ENCODE data around the gene MGMT. TPM values are rescaled to one million over a fixed set of nuclear protein-coding genes. Genes with fewer than 3 reads are reported as not detected.

The MGMT gene
- total RNA-seq, 2 donors from 2014 or later: 17.8 to 19.2 TPM

GRCh38 chr10:129642427-129642826 lies 175.4 kb downstream of the MGMT start:
- no peak overlapping the region for H3K27ac Mint-ChIP-seq
- DNase-seq (no peak), ATAC-seq (replicated peaks in 1 of 2) (no peak)
- no peaks in the 10 kb centered on the region for H3K4me1 Mint-ChIP-seq (ENCODE audit: low read depth)
- H3K36me3 Mint-ChIP-seq (ENCODE audit: insufficient read depth in 2 of 2): peaks cover 0 to 1% of the 10 kb centered on the region in 2 donors
- no peak overlapping the region for H3K4me3 Mint-ChIP-seq
- H3K9me3 Mint-ChIP-seq: peaks cover 0 to 1% of the 10 kb centered on the region in 2 donors
- no peaks in the 10 kb centered on the region for H3K27me3 Mint-ChIP-seq (ENCODE audit: low read depth)

- H3K27ac Mint-ChIP-seq: no peak overlapping the region
These were observed 176.2 kb downstream of the MGMT start for GRCh38 chr10:129643266-129643665.

GRCh38 chr10:129645487-129645886 lies 178.4 kb downstream of the MGMT start:
- no peak overlapping the region for H3K4me3 Mint-ChIP-seq
- no peaks in the 10 kb centered on the region for H3K4me1 Mint-ChIP-seq (ENCODE audit: low read depth)
- peaks cover 0 to 1% of the 10 kb centered on the region in 2 donors for H3K9me3 Mint-ChIP-seq
- no peak overlapping the region for H3K27ac Mint-ChIP-seq
- ATAC-seq (replicated peaks in 1 of 2) (no peak), DNase-seq (no peak)
- H3K36me3 Mint-ChIP-seq (ENCODE audit: insufficient read depth in 2 of 2): peaks cover 0 to 2% of the 10 kb centered on the region in 2 donors
- no peaks in the 10 kb centered on the region for H3K27me3 Mint-ChIP-seq (ENCODE audit: low read depth)

More at GRCh38 chr10:129643266-129643665, 176.2 kb downstream of the MGMT start:
- no peak for ATAC-seq (replicated peaks in 1 of 2)
- no peaks in the 10 kb centered on the region for H3K4me1 Mint-ChIP-seq (ENCODE audit: low read depth)
- H3K4me3 Mint-ChIP-seq: no peak overlapping the region
- peaks cover 0 to 1% of the 10 kb centered on the region in 2 donors for H3K9me3 Mint-ChIP-seq
- H3K27me3 Mint-ChIP-seq (ENCODE audit: low read depth): no peaks in the 10 kb centered on the region
- peaks cover 0 to 1% of the 10 kb centered on the region in 2 donors for H3K36me3 Mint-ChIP-seq (ENCODE audit: insufficient read depth in 2 of 2)
- DNase-seq: no peak

DNA sequence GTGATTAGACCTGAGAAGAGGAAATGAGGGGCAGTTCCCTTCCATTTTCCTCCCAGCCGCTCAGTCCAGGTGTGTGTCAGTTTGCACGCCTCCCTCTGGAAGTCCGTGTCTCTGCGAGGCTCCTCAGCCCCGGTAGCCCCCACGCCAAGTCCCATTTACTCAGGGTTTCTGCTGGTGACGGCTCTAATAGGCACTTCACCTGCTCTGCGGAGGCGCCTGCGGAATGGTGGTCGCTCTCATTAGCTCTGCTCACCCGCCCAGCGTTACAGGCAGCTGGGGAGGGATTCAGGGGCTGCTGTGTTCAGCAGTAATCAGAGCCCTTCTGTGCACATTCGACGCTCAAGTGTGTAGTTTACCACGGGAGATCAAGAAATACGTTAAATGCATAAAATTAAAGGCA lies 179.9 kb downstream of the MGMT start:
- Mint-ChIP-seq H3K27me3 (ENCODE audit: low read depth) (no peaks in the 10 kb centered on the region), H3K4me3 (no peak overlapping the region), H3K9me3 (peaks cover 0 to 1% of the 10 kb centered on the region in 2 donors), H3K27ac (no peak overlapping the region), H3K36me3 (ENCODE audit: insufficient read depth in 2 of 2) (peaks cover 0 to 2% of the 10 kb centered on the region in 2 donors), H3K4me1 (ENCODE audit: low read depth) (no peaks in the 10 kb centered on the region)
- ATAC-seq (replicated peaks in 1 of 2) (no peak), DNase-seq (no peak)

GRCh38 chr10:129647590-129647989 lies 180.5 kb downstream of the MGMT start:
- DNase-seq (no peak), ATAC-seq (replicated peaks in 1 of 2) (no peak)
- Mint-ChIP-seq H3K27me3 (ENCODE audit: low read depth) (no peaks in the 10 kb centered on the region), H3K27ac (no peak overlapping the region), H3K4me3 (no peak overlapping the region), H3K4me1 (ENCODE audit: low read depth) (no peaks in the 10 kb centered on the region), H3K36me3 (ENCODE audit: insufficient read depth in 2 of 2) (peaks cover 0 to 2% of the 10 kb centered on the region in 2 donors), H3K9me3 (peaks cover 0 to 1% of the 10 kb centered on the region in 2 donors)

DNA sequence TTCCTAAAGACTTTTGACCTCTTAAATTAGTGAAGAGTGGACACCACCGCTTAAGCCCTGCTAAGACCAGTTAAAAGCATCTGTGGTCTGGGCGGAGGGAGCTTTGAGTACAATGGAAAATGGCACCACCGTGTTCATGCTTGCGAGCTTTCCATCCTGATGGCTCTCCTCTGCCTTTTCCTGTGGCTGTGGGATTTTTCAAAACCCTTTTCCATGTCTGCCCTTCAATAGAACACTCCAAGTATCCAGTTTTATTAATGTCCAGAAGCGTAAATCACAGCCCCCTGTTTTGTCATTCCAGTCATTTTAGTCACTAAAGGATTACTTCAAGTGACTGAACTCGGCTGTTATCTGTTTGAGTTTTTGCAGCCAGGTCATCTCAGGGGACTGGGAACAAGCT lies 181.8 kb downstream of the MGMT start:
- no peaks in the 10 kb centered on the region for H3K4me1 Mint-ChIP-seq (ENCODE audit: low read depth)
- DNase-seq: no peak
- H3K9me3 Mint-ChIP-seq: no peaks in the 10 kb centered on the region
- H3K27ac Mint-ChIP-seq: no peak overlapping the region
- H3K4me3 Mint-ChIP-seq: no peak overlapping the region
- H3K36me3 Mint-ChIP-seq (ENCODE audit: insufficient read depth in 2 of 2): peaks cover 0 to 2% of the 10 kb centered on the region in 2 donors
- no peaks in the 10 kb centered on the region for H3K27me3 Mint-ChIP-seq (ENCODE audit: low read depth)
- ATAC-seq (replicated peaks in 1 of 2): no peak

- H3K4me3 Mint-ChIP-seq: no peak overlapping the region
- DNase-seq: no peak
- no peaks in the 10 kb centered on the region for H3K27me3 Mint-ChIP-seq (ENCODE audit: low read depth)
- H3K27ac Mint-ChIP-seq: no peak overlapping the region
- no peak for ATAC-seq (replicated peaks in 1 of 2)
- peaks cover 0 to 2% of the 10 kb centered on the region in 2 donors for H3K36me3 Mint-ChIP-seq (ENCODE audit: insufficient read depth in 2 of 2)
- H3K4me1 Mint-ChIP-seq (ENCODE audit: low read depth): no peaks in the 10 kb centered on the region
- H3K9me3 Mint-ChIP-seq: no peaks in the 10 kb centered on the region
These were observed 185.0 kb downstream of the MGMT start for GRCh38 chr10:129652021-129652420.

GRCh38 chr10:129652521-129653201 lies 185.6 kb downstream of the MGMT start:
- no peaks in the 10 kb centered on the region for H3K27me3 Mint-ChIP-seq (ENCODE audit: low read depth)

DNA sequence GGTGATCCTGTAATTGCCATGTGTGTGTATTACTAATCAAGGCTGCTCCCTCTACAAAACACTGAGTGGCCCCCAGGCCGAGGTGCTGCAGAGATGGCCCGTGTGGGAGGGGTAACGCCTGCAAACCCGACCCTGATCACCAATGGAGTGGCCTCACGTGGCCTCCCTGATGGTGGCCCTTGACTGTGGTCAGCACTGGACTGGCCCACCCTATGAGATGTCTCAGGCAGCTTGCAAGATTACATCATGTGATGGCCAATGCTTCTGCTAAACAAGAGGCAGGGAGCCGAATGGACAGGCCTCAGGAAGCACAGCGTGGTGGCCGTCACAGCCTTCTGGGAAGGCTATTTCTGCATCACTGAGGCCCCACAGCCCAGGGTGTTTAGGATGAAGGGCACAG lies 186.4 kb downstream of the MGMT start:
- Mint-ChIP-seq H3K27me3 (ENCODE audit: low read depth) (no peaks in the 10 kb centered on the region), H3K27ac (no peak overlapping the region), H3K36me3 (ENCODE audit: insufficient read depth in 2 of 2) (peaks cover 2 to 3% of the 10 kb centered on the region in 2 donors), H3K4me3 (no peak overlapping the region), H3K9me3 (no peaks in the 10 kb centered on the region), H3K4me1 (ENCODE audit: low read depth) (no peaks in the 10 kb centered on the region)
- DNase-seq (no peak), ATAC-seq (replicated peaks in 1 of 2) (no peak)

More at GRCh38 chr10:129652521-129653201, 185.6 kb downstream of the MGMT start:
- no peak overlapping the region for H3K4me3 Mint-ChIP-seq
- DNase-seq (no peak), ATAC-seq (replicated peaks in 1 of 2) (no peak)
- H3K36me3 Mint-ChIP-seq (ENCODE audit: insufficient read depth in 2 of 2): peaks cover 0 to 2% of the 10 kb centered on the region in 2 donors
- no peak overlapping the region for H3K27ac Mint-ChIP-seq
- H3K4me1 Mint-ChIP-seq (ENCODE audit: low read depth): no peaks in the 10 kb centered on the region
- H3K9me3 Mint-ChIP-seq: no peaks in the 10 kb centered on the region

DNA sequence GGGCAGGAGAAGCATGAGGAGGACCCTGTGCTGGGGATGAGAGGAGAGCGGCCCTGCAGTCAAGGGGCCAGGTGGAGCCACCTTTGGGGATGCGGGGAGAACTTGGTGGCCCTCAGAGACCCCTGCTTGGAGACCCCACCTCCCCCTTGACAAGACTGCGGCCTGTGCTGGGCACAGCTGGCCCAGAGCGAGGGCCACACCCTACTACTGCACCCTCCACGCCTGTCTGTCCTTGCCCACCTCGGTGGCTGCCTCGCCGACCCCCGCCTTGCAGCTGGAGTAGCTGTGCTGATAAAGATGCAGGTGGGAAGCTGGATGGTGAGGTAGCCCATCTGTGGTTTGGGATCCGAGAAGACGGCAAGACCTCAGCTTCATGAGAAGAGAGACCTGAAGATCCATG lies 186.8 kb downstream of the MGMT start:
- ATAC-seq (replicated peaks in 1 of 2) (no peak), DNase-seq (no peak)
- H3K36me3 Mint-ChIP-seq (ENCODE audit: insufficient read depth in 2 of 2): peaks cover 0 to 3% of the 10 kb centered on the region in 2 donors
- no peak overlapping the region for H3K4me3 Mint-ChIP-seq
- no peak overlapping the region for H3K27ac Mint-ChIP-seq
- H3K9me3 Mint-ChIP-seq: no peaks in the 10 kb centered on the region
- H3K4me1 Mint-ChIP-seq (ENCODE audit: low read depth): no peaks in the 10 kb centered on the region
- no peaks in the 10 kb centered on the region for H3K27me3 Mint-ChIP-seq (ENCODE audit: low read depth)

GRCh38 chr10:129654461-129654860 lies 187.4 kb downstream of the MGMT start:
- DNase-seq (no peak), ATAC-seq (replicated peaks in 1 of 2) (no peak)
- Mint-ChIP-seq H3K27me3 (ENCODE audit: low read depth) (no peaks in the 10 kb centered on the region), H3K27ac (no peak overlapping the region), H3K36me3 (ENCODE audit: insufficient read depth in 2 of 2) (peaks cover 0 to 3% of the 10 kb centered on the region in 2 donors), H3K4me1 (ENCODE audit: low read depth) (no peaks in the 10 kb centered on the region), H3K4me3 (no peak overlapping the region), H3K9me3 (no peaks in the 10 kb centered on the region)

- Mint-ChIP-seq H3K27ac (no peak overlapping the region), H3K9me3 (peaks cover 0 to 3% of the 10 kb centered on the region in 2 donors), H3K36me3 (ENCODE audit: insufficient read depth in 2 of 2) (peaks cover 0 to 3% of the 10 kb centered on the region in 2 donors), H3K4me3 (no peak overlapping the region), H3K4me1 (ENCODE audit: low read depth) (no peaks in the 10 kb centered on the region), H3K27me3 (ENCODE audit: low read depth) (no peaks in the 10 kb centered on the region)
- ATAC-seq (replicated peaks in 1 of 2) (no peak), DNase-seq (no peak)
These were observed 188.1 kb downstream of the MGMT start for GRCh38 chr10:129655007-129655678.

DNA sequence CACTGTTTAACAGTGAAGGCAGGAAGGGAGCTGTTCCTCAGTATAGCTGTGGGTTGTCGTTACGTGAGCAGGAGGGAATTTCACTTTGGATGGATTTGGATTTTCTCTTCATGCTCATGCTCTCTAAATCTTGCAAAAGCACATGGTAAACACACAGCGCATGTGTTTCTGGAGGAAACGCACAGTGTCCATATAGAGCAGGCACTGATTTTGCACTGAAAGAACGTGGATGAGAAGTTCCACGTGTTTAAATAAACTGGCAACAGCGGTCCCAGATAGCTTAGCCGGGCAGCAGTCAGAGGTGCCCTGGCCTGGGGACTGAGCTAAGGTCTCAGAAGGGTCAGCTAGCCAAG lies 188.6 kb downstream of the MGMT start:
- DNase-seq (no peak), ATAC-seq (replicated peaks in 1 of 2) (no peak)
- peaks cover 0 to 4% of the 10 kb centered on the region in 2 donors for H3K9me3 Mint-ChIP-seq
- peaks cover 0 to 3% of the 10 kb centered on the region in 2 donors for H3K36me3 Mint-ChIP-seq (ENCODE audit: insufficient read depth in 2 of 2)
- H3K4me3 Mint-ChIP-seq: no peak overlapping the region
- no peaks in the 10 kb centered on the region for H3K27me3 Mint-ChIP-seq (ENCODE audit: low read depth)
- H3K4me1 Mint-ChIP-seq (ENCODE audit: low read depth): no peaks in the 10 kb centered on the region
- H3K27ac Mint-ChIP-seq: no peak overlapping the region
